KMS-11 (cell line): ENCODE results near the gene ABLIM2.

Experiments
- H2AFZ ChIP-seq: fragments of 200-600 bp; sonication (generic); 2 replicates; pipeline ENCODE4 v1.6.1; 2016; ENCODE audit warnings: antibody characterized with exemption, mixed run types, low read depth
- H3K27ac ChIP-seq: fragments of 200-600 bp; sonication (generic); 2 replicates; pipeline ENCODE4 v1.6.1; 2016; ENCODE audit warnings: mild to moderate bottlenecking, mixed run types
- H3K27me3 ChIP-seq: fragments of 200-600 bp; sonication (generic); 2 replicates; pipeline ENCODE4 v1.6.1; 2017; ENCODE audit warnings: mild to moderate bottlenecking, low read depth, mixed run types, moderate library complexity; ENCODE audit not compliant: insufficient read depth
- H3K36me3 ChIP-seq: fragments of 200-600 bp; sonication (generic); 2 replicates; pipeline ENCODE4 v1.6.1; 2017; ENCODE audit warnings: mild to moderate bottlenecking, mixed run types; ENCODE audit not compliant: insufficient read depth
- H3K4me1 ChIP-seq: fragments of 200-600 bp; sonication (generic); 2 replicates; pipeline ENCODE4 v1.6.1; 2016; ENCODE audit warnings: mild to moderate bottlenecking, low read depth, mixed run types; ENCODE audit not compliant: poor library complexity, severe bottlenecking
- H3K4me2 ChIP-seq: fragments of 200-600 bp; sonication (generic); 2 replicates; pipeline ENCODE4 v1.7.0; 2016; ENCODE audit warnings: mild to moderate bottlenecking, mixed run types
- H3K4me3 ChIP-seq: fragments of 200-600 bp; sonication (generic); IDR thresholded peaks from 2 replicates; pipeline ENCODE4 v1.6.1; 2017; ENCODE audit warnings: low read depth, low read length, mixed read lengths; ENCODE audit not compliant: insufficient read depth
- H3K79me2 ChIP-seq: fragments of 200-600 bp; sonication (generic); 2 replicates; pipeline ENCODE4 v1.6.1; 2016; ENCODE audit warnings: low read depth, mixed run types; ENCODE audit not compliant: insufficient read depth
- H3K9ac ChIP-seq: fragments of 200-600 bp; sonication (generic); 2 replicates; pipeline ENCODE4 v1.6.1; 2016; ENCODE audit warnings: mild to moderate bottlenecking, mixed run types
- H4K20me1 ChIP-seq: fragments of 200-600 bp; sonication (generic); 2 replicates; pipeline ENCODE4 v1.6.1; 2016; ENCODE audit warnings: mild to moderate bottlenecking, mixed run types; ENCODE audit not compliant: insufficient read depth
- TF ChIP-seq, protein P1 (sequence below): fragments of 200-600 bp; sonication (generic); conservative IDR thresholded peaks from 2 replicates; pipeline ENCODE4 v1.6.1; 2017; ENCODE audit warnings: low read depth, mild to moderate bottlenecking, antibody characterized with exemption, low read length, moderate library complexity, mixed read lengths

ABLIM2 gene

GRCh38 chr4:8038719-8039251 is 119.8 kb downstream of the ABLIM2 start:
- TF ChIP-seq, protein P1, sequence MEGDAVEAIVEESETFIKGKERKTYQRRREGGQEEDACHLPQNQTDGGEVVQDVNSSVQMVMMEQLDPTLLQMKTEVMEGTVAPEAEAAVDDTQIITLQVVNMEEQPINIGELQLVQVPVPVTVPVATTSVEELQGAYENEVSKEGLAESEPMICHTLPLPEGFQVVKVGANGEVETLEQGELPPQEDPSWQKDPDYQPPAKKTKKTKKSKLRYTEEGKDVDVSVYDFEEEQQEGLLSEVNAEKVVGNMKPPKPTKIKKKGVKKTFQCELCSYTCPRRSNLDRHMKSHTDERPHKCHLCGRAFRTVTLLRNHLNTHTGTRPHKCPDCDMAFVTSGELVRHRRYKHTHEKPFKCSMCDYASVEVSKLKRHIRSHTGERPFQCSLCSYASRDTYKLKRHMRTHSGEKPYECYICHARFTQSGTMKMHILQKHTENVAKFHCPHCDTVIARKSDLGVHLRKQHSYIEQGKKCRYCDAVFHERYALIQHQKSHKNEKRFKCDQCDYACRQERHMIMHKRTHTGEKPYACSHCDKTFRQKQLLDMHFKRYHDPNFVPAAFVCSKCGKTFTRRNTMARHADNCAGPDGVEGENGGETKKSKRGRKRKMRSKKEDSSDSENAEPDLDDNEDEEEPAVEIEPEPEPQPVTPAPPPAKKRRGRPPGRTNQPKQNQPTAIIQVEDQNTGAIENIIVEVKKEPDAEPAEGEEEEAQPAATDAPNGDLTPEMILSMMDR, result no peak
- Histone ChIP-seq H3K4me2 (no peak overlapping the region), H3K27me3 (no peaks in the 10 kb centered on the region), H3K36me3 (no peaks in the 10 kb centered on the region), H3K4me1 (no peaks in the 10 kb centered on the region), H4K20me1 (no peaks in the 10 kb centered on the region), H2AFZ (no peak overlapping the region), H3K27ac (no peak overlapping the region), H3K4me3 (no peak overlapping the region), H3K79me2 (no peaks in the 10 kb centered on the region), H3K9ac (no peak overlapping the region)

GRCh38 chr4:8038083-8038482 is 120.5 kb downstream of the ABLIM2 start:
- TF ChIP-seq, protein P1, result no peak
- no peak overlapping the region for H3K27ac ChIP-seq
- no peak overlapping the region for H2AFZ ChIP-seq
- H3K79me2 ChIP-seq, result no peaks in the 10 kb centered on the region
- H3K36me3 ChIP-seq, result no peaks in the 10 kb centered on the region
- no peaks in the 10 kb centered on the region for H3K4me1 ChIP-seq
- no peak overlapping the region for H3K9ac ChIP-seq
- no peak overlapping the region for H3K4me3 ChIP-seq
- H4K20me1 ChIP-seq, result no peaks in the 10 kb centered on the region
- no peak overlapping the region for H3K4me2 ChIP-seq
- no peaks in the 10 kb centered on the region for H3K27me3 ChIP-seq

GRCh38 chr4:8037150-8037769 is 121.4 kb downstream of the ABLIM2 start:
- H3K79me2 ChIP-seq, result no peaks in the 10 kb centered on the region
- no peak overlapping the region for H3K27ac ChIP-seq
- no peak overlapping the region for H3K4me3 ChIP-seq
- TF ChIP-seq, protein P1, result no peak
- no peaks in the 10 kb centered on the region for H3K36me3 ChIP-seq
- no peaks in the 10 kb centered on the region for H4K20me1 ChIP-seq
- no peak overlapping the region for H3K9ac ChIP-seq
- H3K4me2 ChIP-seq, result no peak overlapping the region
- H3K4me1 ChIP-seq, result no peaks in the 10 kb centered on the region
- H3K27me3 ChIP-seq, result no peaks in the 10 kb centered on the region
- H2AFZ ChIP-seq, result no peak overlapping the region

GRCh38 chr4:8035371-8035780 is 123.2 kb downstream of the ABLIM2 start:
- Histone ChIP-seq H3K27me3 (no peaks in the 10 kb centered on the region), H3K4me2 (no peak overlapping the region), H3K9ac (no peak overlapping the region), H3K27ac (no peak overlapping the region), H3K79me2 (no peaks in the 10 kb centered on the region), H3K4me3 (no peak overlapping the region), H3K36me3 (no peaks in the 10 kb centered on the region), H4K20me1 (no peaks in the 10 kb centered on the region), H2AFZ (no peak overlapping the region), H3K4me1 (no peaks in the 10 kb centered on the region)
- TF ChIP-seq, protein P1, result no peak
